Activated CD4-positive, alpha-beta T cell treated with anti-CD3 and anti-CD28 coated beads for 48 hours (primary cell): ENCODE measurements around the gene TMEM150B.
"Not testable (repeated sequence)": the region's sequence is repeated elsewhere in the genome, so short reads cannot be mapped to it uniquely, and the experiment has no call there.

Experiments
- DNase-seq: peaks from one replicate; pipeline ENCODE4 v3.0.0-alpha.2; 2020

TMEM150B gene

DNA sequence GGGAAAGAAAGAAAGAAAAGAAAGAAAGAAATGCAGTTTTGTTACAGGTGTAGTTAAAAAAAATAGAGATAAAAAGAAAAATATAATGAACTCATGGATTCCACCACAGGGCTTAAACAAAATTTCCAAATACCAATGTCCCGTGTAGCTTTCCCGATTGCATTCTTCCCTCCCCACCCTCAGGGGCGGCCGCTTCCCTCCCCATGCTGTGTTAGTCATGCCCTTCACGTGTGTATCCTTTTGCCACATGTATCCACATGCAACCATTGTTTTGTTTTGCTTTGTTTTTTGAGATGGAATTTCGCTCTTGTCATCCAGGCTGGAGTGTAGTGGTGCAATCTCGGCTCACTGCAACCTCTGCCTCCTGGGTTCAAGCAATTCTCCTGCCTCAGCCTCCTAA lies 11.0 kb upstream of the TMEM150B start:
- DNase-seq, result no peak

DNA sequence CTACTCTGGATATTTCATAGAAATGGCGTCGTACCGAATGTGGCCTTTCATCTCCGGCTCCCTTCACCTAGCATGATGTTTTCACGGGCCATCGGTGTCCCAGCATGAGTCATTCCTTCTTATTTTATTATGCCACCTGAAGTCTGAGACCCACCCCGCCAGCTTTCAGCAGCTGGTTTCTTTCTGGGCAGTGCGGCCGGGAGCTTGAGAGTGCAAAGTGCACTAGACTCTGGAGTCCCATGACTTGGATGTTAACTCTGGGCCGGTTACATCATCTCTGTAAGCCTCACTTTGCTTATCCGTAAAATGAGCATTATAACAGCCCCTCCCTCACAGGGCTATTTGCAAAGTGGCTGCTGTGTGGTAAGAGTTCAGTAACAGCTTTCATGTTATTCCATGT lies 8.7 kb upstream of the TMEM150B start:
- no peak for DNase-seq

DNA sequence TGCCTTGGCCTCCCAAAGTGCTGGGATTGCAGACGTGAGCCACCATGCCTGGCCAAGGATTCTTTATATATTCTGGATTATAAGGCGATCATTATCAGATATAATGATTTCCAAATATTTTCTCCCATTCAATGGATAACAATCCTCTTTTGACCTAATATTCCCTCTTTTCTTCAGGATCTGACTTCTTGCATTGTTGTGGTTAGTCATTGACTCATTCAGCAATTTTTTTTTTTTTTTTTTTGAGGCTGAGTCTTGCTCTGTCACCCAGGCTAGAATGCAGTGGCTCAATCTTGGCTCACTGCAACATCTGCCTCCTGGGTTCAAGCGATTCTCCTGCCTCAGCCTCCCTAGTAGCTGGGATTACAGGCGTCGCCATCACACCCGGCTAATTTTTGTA lies 4.7 kb upstream of the TMEM150B start:
- DNase-seq, result not testable (repeated sequence)

DNA sequence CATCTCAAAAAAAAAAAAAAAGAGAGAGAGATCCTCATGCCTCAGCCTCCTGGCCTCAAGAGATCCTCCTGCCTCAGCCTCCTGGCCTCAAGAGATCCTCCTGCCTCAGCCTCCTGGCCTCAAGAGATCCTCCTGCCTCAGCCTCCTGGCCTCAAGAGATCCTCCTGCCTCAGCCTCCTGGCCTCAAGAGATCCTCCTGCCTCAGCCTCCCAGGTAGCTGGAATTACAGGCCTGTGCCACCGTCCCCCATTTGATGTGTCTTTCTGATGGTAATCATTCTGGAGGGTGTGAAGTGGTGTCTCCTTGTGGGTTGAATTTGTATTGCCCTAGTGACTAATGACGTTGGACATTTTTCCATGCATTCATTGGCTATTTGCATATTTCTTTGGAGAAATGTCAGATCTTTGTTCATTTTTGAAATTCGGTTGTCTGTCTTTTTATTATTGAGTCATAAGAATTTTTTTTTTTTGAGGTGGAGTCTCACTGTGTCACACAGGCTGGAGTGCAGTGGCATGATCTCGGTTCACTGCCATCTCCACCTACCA lies 3.7 kb upstream of the TMEM150B start:
- DNase-seq, result not testable (repeated sequence)

DNA sequence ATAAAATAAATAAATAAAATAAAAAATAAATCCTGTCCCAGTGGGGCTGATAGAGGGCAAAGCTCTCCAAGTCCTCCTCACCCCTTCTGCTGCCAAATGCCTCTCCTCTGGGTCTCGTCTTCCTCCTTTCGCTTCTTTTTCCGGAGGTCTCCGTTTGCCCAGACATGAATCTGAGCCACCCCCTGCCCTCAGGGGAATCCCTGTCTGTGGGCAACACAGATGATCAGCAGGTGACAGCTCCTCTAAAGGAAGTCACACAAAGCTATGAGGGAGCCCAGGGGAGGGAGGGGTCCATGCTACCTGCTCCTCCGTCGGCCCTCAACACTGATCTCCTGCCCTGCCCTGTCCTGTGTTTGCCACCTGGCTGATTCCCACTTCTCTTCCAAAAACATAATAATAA lies 479 bp downstream of the TMEM150B start:
- no peak for DNase-seq

DNA sequence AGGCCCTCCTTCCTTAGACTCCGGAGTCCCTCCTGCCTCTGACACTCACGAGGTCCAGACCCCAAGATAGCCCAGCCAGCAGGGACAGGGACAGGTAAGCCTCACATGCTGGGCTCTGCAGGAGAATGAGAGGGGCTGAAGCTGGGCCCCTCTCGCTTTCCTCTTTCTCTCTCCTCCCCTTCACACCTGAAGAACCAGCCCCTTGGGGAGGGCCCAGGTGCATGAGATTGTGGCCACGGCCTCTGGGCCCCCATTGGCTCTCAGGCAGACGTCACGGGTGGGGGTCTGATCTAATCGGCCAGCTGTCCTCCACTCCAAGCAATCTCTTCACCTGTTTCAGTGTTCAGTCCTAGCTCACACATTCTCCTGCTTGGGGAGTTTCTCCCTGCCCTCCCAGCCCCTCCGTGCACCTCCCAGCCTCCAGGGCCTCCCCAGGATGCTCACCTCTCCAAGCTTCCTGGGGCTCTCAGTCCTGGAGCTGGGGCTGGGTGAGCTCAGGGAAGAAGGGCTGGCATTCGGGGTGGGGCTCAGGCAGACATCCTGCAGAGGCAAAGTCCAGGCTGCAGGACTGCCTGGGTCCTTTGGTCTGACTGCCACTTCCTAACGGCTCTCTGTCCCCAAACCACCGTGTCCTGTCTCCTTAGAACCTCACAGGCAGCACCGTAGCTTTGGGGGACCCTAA lies 2.8 kb downstream of the TMEM150B start:
- no peak for DNase-seq

DNA sequence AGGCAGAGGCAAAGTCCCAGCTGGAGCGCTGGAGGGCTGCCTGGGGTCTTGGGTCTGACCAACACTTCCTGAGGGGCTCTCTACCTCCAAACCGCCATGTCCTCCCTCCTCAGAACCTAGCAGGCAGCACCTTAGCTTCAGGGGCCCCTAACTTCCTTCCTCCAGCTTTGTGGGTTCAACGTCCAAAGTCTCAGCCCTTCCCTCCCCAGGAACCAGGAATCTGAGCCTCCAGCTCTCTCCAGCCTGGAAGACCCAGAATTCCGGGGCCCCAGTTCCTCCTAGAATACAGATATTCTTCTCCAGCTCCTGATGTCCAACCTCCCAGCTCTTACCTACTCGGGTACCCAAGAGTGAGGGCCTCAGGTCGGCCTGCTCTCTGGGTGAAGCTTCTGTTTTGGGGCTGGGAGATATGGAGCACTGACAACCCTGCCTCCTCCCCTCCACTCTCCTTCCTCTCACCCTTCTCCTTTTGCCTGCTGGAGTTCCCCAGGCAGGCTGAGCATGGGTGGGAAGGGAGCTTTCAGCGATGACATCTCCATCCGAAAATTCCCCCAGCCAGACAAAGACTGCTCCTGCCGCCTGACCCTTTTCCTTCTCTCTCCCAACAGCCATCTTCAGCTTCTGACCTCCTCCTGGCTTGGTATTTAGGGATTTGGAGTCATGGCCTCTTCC lies 3.5 kb downstream of the TMEM150B start:
- DNase-seq, result no peak

DNA sequence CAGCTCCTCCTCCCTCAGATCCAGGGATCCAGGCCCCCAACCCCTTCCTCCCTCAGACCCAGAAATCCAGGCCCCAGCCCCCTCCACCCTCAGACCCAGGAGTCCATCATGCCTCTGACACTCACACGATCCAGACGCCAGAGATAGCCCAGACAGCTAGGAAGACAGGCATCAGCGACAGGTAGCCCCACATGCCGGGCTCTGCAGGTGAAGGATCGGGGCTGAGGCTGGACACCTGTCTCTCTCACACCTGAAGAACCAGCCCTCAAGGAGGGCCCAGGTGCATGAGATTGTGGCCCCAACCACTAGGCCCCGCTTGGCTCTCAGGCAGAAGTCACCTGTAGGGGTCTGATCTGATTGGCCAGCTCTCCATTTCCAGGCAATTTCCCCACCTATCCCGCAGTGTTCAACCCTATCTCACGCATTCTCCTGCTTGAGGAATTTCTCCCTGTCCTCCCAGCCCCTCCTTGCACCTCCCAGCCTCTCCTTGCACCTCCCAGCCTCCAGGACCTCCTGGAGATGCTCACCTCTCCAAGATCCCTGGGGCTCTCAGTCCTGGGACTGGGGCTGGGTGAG lies 4.2 kb downstream of the TMEM150B start:
- DNase-seq, result no peak

DNA sequence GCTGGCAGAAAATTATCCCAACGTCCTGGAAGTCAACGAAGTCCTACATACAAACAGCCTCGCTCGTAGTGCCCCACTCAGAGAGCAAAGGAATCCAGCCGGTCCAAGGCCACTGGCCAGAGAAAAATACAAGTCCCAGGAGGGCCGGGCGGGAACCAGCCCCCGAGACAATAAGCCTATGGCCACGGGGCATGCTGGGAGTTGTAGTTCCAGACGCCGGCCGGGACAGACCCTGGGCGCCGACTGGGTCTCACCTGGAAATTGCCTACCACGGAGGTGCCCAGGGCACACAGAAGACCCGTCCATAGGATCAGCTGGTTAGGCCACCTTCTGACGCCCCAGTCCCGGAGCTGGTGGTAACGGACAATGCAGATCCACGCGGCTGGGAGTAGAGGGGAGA lies 5.4 kb downstream of the TMEM150B start:
- DNase-seq, result no peak

DNA sequence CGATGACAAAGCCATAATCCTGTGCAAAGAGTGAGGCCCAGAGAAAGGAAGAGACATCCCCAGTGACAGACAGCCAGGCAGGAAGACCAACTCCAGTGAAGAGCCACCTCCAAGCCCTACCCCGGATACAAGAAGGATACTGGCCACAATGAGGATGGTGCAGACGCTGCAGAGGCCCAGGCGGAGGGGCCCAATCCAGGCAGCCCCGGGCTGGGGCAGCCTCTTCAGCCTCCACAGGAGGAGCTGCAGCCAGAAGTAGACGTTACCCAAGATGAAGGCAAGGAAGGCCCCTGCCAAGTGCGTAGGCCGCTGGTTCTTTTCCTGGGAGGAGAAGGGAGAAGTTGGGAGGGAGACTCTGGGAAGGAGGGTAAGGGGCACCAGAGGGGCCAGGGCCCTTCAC lies 8.5 kb downstream of the TMEM150B start:
- DNase-seq, result no peak

DNA sequence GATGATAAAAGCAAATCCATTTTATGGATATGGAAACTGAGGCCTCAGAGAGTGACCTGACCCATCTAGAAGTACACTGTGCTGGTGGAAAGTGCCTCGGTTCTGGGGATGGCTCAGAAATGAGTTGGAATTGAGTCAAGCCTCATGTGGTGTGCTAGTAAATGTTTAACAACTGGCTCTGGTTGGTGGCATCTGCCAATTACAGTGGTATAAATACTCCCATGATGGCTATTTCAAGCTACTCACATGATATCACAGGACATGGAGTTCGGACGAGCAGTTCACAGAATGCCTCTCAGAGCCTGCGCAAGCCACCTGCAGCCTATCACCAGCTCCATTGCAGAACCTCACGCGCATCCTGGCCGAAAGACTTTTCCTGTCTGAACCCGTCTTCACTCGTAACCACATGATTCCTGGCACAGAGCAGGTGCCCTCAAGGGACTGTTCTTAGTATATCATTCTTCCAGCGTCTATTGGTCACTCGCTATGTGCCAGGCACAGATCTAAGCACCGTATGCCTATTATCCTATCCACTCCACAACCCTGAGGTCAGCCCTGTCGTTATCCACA lies 9.1 kb downstream of the TMEM150B start:
- DNase-seq, result no peak

DNA sequence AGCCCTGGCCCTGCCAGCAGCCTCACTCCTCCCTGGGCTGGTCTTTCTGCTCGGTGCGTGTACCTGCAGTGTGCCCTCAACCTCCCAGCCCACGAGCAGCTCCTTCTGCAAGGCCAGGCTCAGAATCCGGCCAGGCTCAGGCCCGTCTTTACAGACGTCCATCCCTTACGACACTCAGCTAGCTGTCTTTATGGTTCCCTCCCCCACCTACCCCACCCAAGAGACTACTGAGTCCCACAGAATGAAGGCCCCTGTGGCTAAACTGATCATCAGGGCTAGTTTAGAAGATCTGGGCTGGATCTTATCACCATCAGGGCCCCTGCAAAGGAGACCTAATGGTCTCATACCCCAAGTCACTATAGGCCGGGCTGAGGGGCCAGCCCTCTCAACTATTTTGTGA lies 10.7 kb downstream of the TMEM150B start:
- no peak for DNase-seq

DNA sequence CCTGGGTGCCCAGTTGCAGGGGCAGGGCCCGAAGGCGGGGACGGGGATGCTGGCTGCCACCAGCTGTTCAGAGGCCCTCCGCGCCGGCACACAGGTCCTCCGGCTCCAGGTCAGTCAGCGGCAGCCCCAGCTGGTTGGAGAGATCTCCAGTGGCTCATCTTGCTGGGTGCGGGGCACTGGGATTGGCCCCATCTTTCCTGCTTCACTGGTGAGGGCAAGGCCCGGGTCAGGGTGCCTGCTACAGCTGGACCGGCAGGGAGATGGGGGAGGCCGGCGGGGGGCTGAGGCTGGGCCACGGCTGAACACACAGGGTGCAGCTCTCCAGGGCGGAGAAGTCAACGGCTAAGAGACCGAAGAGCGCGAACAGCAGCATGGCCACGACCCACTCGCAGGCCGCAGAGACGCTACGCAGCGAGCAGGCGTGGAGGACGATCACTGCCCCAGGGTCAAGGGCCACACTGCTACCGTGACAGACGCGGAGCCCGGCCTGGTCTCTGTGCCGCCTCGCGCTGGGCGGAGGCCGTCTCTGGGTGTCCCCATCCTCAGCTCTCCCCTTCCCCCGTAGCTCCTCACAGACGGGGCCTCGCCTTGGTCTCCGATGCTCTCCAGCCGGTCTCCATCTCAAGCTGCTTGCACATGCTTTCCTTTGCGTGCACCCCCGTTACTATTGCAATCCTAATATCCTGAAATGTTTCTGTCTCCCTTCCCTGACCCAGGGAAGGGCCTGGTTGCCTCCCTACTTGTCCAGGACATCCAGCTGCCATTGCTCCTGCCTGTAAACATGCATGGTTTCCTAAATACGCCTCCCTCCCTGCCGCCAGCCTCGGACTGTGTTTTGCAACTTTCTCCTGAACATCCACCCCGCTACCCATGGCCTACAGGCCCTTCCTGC lies 12.3 kb downstream of the TMEM150B start:
- DNase-seq, result no peak

DNA sequence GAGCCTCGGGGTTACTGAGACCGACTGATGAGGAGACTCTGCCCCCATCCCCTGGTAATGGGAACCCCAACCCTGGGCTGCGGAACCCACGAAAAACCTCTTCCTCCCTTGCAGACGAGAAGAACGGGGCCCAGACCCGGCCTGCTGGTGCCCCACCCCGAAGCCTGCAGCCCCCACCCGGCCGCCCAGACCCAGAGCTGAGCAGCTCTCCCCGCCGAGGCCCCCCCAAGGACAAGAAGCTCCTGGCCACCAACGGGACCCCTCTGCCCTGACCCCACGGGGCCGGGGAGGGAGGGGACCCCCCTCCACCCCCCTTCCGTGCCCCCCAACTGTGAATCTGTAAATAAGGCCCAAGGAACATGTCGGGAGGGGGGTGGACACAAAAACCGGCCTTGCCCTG lies 13.3 kb downstream of the TMEM150B start:
- no peak for DNase-seq

DNA sequence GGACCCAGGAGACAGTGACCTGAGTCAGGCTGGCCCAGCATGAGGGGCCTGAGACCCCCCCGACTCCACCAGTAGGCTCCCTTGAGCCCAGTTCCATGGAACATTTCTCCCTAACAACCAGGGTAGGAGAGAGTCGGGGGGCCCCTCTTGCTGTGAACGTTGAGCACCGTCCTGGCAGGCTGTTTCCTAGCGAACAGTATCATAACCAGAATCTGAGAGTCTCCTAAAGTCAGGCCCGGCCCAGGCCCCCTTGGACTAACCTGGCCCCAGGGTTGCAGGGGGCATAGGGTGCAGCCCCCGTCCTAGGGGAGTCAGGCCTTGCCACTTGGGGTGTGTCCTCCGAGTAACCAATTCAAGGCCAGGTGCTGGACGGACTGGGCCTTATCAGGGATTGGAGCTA lies 13.7 kb downstream of the TMEM150B start:
- no peak for DNase-seq

DNA sequence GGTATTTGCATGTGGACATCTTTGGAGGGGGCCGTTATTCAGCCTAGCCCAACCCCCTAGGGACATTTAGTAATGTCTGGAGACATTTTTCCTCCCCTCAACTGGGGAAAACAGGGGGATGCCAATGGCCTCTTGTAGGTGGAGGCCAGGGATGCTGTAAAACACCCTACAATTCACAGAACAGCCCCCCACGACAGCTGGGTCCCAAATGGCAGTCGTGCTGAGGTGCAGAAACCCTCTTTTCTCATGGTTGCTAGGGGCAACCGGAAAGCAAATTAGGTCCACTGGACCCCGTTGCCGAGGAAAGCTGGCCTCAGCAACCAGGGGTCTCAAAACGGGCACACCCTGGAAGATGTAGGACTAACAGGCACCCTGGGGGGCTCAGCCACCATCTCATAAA lies 14.6 kb downstream of the TMEM150B start:
- no peak for DNase-seq

DNA sequence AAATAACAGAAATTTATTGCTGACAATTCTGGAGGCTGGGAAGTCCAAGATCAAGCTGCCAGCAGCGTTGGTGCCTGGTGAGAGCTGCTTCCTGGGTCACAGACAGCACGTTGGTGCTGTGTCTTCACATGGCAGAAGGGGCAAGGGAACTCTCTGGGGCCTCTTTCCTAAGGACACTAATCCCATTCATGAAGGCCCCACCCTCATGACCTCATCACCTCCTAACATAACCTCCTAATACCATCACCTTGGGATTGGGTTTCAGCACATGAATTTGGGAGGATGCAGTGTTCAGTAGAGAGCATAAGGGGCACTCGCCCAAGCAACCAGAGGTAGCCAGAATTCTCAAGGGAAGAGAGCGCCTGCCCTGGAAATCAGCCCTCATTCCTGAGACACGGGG lies 15.7 kb downstream of the TMEM150B start:
- no peak for DNase-seq

DNA sequence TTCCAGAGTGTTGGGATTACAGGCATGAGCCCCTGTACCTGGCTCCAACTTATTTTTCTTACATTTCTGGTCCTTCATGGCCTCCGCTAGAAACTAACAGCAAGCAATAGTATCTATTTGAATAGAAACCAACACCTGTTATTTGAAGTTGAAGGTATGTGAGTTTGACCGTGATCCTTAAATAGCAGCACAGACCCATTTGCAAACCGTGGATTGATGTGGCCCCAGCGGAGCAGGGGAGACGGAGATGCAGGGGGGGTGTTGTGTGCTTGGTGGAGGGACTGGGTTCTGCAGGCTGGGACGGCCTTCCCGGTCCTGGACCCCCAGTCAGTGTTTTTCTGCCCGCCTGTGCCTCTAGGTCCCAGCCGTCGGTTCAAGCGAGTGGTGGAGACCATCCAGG lies 16.9 kb downstream of the TMEM150B start:
- DNase-seq, result no peak

DNA sequence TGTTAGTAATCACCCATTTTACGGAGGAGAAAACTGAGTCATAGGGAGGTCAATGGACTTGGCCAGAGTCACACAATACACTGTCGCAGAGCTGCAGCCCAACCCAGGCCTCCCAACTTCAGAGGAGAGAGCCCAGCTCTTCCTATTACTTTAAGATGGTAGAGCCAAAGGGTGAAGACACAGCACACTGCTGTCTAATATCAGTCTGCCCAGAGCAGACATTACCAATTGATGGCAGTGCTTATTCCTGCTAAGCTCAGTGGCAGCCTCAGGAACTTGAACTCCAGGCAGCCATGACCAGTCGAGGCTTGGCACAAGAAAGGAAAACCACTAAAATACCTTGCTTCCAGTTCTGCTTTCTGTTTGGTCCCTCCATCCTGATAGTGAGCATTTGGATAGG lies 18.4 kb downstream of the TMEM150B start:
- no peak for DNase-seq

DNA sequence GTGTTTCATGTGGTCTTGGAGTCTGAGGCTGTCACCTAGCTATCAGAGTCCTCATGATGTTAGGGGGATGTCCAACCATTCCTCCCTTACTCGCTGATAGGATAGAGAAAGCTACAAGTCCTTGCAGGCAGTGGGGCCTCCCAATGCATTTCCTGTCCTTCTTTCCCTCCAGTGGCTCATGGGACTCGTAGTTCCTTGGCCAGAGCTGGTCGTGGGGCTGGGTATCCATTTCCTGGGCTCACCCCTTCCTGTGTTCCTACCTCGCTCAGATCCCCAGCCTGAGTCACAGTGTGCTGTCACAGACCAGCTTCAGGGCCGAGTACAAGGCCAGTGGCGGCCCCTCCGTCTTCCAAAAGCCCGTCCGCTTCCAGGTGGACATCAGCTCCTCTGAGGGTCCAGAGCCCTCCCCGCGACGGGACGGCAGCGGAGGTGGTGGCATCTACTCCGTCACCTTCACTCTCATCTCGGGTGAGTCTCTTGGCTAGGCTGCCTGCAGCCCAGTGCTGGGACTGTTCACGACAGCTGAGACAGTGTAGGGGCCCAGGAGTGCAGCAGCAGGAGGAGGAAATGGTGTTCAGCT lies 19.1 kb downstream of the TMEM150B start:
- no peak for DNase-seq

DNA sequence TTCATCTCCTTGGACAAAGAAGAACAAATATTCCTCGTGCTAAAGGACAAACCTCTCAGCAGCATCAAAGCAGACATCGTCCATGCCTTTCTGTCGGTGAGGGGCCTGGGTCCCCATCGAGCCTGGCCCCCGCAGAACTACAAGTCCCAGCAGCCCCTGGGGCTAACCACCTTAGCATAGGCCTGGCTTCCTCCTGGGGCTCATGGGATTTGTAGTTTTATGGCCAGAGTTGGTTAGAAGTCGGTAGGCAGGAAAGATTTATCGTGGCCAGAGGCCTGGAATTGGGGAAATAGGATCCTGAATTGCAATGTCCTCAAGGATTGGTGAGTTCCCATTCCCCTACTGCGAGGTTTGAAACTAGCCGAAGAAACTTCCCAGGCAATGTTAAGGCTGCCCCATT lies 19.6 kb downstream of the TMEM150B start:
- DNase-seq, result peak; percentile 71

DNA sequence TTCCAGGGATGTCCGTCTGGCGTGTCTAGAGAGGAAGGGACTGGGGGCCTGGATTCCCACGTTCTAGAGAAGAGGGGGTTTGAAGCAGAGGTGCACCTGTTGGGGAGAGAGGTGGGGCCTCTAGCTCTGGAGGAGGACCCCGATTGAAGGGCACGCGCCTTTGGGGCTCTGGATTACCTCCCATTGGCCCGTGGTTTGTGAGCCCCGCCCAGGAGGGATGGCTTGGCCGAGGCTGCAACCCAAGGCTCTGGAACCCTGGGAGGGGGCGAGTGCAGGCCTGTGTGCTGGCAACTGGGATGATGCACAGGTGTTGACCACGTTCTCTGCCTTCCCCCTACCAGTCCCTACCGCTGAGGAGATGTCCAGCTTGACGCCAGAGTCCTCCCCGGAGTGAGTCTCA lies 20.2 kb downstream of the TMEM150B start:
- no peak for DNase-seq
